ENCODE data around the gene CREM.
"Not testable (repeated sequence)": the region's sequence is repeated elsewhere in the genome, so short reads cannot be mapped to it uniquely, and the experiment has no call there.

CREM gene

DNA sequence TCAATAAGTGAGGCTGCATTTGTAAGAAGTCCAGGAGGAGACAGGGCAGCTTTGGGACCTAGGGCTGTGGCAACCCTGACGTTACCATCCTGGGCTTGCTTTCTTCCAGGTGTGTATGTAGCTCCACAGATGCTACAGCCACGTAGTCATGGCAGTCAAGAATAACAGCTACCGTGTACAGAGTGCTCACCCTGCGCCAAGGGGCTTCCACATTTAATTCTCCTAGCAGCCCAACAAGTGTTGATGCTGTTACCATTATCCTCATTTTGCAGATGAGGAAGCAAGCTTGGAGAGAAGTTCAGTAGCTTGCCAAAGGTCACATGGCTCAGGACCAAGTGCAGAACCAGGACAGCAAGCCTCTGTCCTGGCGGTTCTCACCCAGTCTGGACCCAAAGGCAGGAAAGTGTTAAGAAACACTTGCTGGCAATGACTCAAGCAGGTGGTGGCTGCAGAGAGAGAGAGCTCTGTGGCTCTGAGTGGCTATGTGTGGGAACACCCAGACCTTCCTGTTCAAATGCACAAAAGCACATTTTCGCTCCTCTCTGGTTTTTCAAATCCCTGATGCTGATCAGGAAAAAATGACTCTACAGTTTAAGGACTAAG is 89.8 kb downstream of the CREM start:
- H3K9me3 ChIP-seq (ENCODE audit: insufficient read depth, low read depth, low read length), result no peaks in the 10 kb centered on the region
- no peak overlapping the region for H3K4me2 ChIP-seq (ENCODE audit: low read depth, low read length, poor library complexity, severe bottlenecking)
- no peaks in the 10 kb centered on the region for H3F3A ChIP-seq (ENCODE audit: low read depth)
- H4K20me1 ChIP-seq (ENCODE audit: insufficient read depth, low read length, poor library complexity, severe bottlenecking), result no peaks in the 10 kb centered on the region
- TF ChIP-seq, protein P1, sequence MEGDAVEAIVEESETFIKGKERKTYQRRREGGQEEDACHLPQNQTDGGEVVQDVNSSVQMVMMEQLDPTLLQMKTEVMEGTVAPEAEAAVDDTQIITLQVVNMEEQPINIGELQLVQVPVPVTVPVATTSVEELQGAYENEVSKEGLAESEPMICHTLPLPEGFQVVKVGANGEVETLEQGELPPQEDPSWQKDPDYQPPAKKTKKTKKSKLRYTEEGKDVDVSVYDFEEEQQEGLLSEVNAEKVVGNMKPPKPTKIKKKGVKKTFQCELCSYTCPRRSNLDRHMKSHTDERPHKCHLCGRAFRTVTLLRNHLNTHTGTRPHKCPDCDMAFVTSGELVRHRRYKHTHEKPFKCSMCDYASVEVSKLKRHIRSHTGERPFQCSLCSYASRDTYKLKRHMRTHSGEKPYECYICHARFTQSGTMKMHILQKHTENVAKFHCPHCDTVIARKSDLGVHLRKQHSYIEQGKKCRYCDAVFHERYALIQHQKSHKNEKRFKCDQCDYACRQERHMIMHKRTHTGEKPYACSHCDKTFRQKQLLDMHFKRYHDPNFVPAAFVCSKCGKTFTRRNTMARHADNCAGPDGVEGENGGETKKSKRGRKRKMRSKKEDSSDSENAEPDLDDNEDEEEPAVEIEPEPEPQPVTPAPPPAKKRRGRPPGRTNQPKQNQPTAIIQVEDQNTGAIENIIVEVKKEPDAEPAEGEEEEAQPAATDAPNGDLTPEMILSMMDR (conservative IDR thresholded peaks at IDR 0.05; ENCODE audit: low read length), result no peak
- TF ChIP-seq EZH2phosphoT487 (IDR thresholded peaks at IDR 0.05; ENCODE audit: borderline replicate concordance), result no peak
- H3K4me1 ChIP-seq (ENCODE audit: insufficient read depth, low read length, poor library complexity, severe bottlenecking), result no peaks in the 10 kb centered on the region
- H3K4me3 ChIP-seq (ENCODE audit: low read length, poor library complexity, severe bottlenecking), result no peak overlapping the region
- no peak overlapping the region for H2AFZ ChIP-seq (ENCODE audit: low read length)
- no peaks in the 10 kb centered on the region for H3K27me3 ChIP-seq (ENCODE audit: insufficient read depth, low read length, poor library complexity, severe bottlenecking)
- no peak overlapping the region for H3K9ac ChIP-seq (ENCODE audit: low read depth, low read length, poor library complexity, severe bottlenecking)
- no peaks in the 10 kb centered on the region for H3K79me2 ChIP-seq (ENCODE audit: insufficient read depth, low read length)
- H3K9me2 ChIP-seq (replicated peaks; ENCODE audit: low read depth, low read length), result no peaks in the 10 kb centered on the region
- H3K36me3 ChIP-seq (ENCODE audit: insufficient read depth, low read length), result no peaks in the 10 kb centered on the region

DNA sequence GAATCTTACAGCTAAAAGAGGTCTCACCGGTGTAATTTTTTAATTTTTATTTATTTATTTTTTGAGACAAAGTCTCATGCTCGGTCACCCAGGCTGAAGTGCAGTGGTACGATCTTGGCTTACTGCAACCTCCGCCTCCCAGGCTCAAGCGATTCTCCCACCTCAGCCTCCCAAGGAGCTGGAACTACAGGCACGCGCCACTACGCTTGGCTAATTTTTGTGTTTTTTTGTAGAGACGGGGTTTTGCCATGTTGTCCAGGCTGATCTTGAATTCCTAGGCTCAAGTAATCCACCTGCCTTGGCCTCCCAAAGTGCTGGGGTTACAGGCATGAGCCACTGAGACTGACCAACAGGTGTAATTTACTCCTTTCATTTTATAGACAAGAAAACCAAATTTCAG is 90.3 kb downstream of the CREM start:
- not testable (repeated sequence) for H3K4me3 ChIP-seq (ENCODE audit: low read length, poor library complexity, severe bottlenecking); H3K79me2 ChIP-seq (ENCODE audit: insufficient read depth, low read length); H4K20me1 ChIP-seq (ENCODE audit: insufficient read depth, low read length, poor library complexity, severe bottlenecking); H2AFZ ChIP-seq (ENCODE audit: low read length); H3K4me2 ChIP-seq (ENCODE audit: low read depth, low read length, poor library complexity, severe bottlenecking); H3F3A ChIP-seq (ENCODE audit: low read depth); H3K4me1 ChIP-seq (ENCODE audit: insufficient read depth, low read length, poor library complexity, severe bottlenecking); H3K9me2 ChIP-seq (replicated peaks; ENCODE audit: low read depth, low read length); H3K36me3 ChIP-seq (ENCODE audit: insufficient read depth, low read length); H3K9ac ChIP-seq (ENCODE audit: low read depth, low read length, poor library complexity, severe bottlenecking); H3K9me3 ChIP-seq (ENCODE audit: insufficient read depth, low read depth, low read length); H3K27me3 ChIP-seq (ENCODE audit: insufficient read depth, low read length, poor library complexity, severe bottlenecking)

DNA sequence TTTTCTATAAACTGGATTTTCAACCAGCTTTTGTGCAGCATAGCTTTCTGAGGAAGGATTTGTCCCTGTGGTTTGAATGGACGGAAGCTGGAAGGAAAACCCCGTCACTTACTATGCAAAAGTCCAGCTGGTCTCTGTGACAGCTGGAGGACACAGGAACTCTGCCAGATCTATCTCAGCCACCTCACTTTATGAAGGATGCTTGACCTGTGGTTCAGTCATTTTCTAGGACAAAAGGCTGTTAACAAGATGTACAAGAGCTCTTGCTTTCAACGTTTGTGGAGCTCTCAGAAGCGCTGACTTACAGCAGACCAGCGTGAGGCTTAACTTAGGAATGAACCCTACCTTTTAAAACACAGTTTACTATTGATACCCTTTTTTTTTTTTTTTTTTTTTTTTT is 90.8 kb downstream of the CREM start:
- H3K9ac ChIP-seq (ENCODE audit: low read depth, low read length, poor library complexity, severe bottlenecking), result no peak overlapping the region
- no peaks in the 10 kb centered on the region for H3K9me3 ChIP-seq (ENCODE audit: insufficient read depth, low read depth, low read length)
- no peaks in the 10 kb centered on the region for H3K4me1 ChIP-seq (ENCODE audit: insufficient read depth, low read length, poor library complexity, severe bottlenecking)
- no peaks in the 10 kb centered on the region for H3K27me3 ChIP-seq (ENCODE audit: insufficient read depth, low read length, poor library complexity, severe bottlenecking)
- no peak overlapping the region for H2AFZ ChIP-seq (ENCODE audit: low read length)
- H3K4me2 ChIP-seq (ENCODE audit: low read depth, low read length, poor library complexity, severe bottlenecking), result no peak overlapping the region
- no peaks in the 10 kb centered on the region for H3K79me2 ChIP-seq (ENCODE audit: insufficient read depth, low read length)
- H3K36me3 ChIP-seq (ENCODE audit: insufficient read depth, low read length), result no peaks in the 10 kb centered on the region
- no peaks in the 10 kb centered on the region for H3K9me2 ChIP-seq (replicated peaks; ENCODE audit: low read depth, low read length)
- H3K4me3 ChIP-seq (ENCODE audit: low read length, poor library complexity, severe bottlenecking), result no peak overlapping the region
- no peaks in the 10 kb centered on the region for H4K20me1 ChIP-seq (ENCODE audit: insufficient read depth, low read length, poor library complexity, severe bottlenecking)
- TF ChIP-seq EZH2phosphoT487 (IDR thresholded peaks at IDR 0.05; ENCODE audit: borderline replicate concordance), result no peak
- TF ChIP-seq, protein P1 (conservative IDR thresholded peaks at IDR 0.05; ENCODE audit: low read length), result no peak
- no peaks in the 10 kb centered on the region for H3F3A ChIP-seq (ENCODE audit: low read depth)

DNA sequence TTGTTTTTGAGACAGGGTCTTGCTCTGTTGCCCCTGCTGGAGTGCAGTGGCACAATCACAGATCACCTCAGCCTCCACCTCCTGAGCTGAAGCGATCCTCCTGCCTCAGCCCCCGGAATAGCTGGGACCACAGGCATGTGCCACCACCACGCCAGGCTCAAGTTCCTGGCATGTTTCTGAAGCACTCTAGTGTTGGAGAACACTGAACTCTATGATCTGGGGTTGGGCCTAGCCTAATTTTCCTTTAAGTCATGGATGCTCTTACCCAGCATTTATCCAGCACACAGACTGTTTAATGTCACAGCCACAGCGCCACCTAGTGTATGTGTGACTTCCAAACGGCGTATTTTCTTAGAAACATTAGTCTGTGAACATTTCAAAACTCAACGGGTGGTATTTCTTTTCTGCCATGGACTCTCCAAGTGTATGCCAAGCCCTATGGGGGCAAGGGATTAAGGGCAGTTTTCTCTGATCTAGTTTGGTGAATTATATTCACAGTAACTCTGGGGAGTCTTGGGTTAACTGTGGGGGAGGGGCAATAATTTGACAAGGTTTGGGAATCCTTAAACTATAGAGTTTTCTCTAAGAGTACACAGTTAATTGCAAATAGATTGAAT is 91.8 kb downstream of the CREM start:
- H4K20me1 ChIP-seq (ENCODE audit: insufficient read depth, low read length, poor library complexity, severe bottlenecking), result no peaks in the 10 kb centered on the region

More for the DNA sequence above, 91.8 kb downstream of the CREM start:
- H3K9ac ChIP-seq (ENCODE audit: low read depth, low read length, poor library complexity, severe bottlenecking), result peak overlapping the region; percentile 12
- no peaks in the 10 kb centered on the region for H3K9me3 ChIP-seq (ENCODE audit: insufficient read depth, low read depth, low read length)
- no peaks in the 10 kb centered on the region for H3K79me2 ChIP-seq (ENCODE audit: insufficient read depth, low read length)
- no peaks in the 10 kb centered on the region for H3K9me2 ChIP-seq (replicated peaks; ENCODE audit: low read depth, low read length)
- H3K4me3 ChIP-seq (ENCODE audit: low read length, poor library complexity, severe bottlenecking), result peak overlapping the region; percentile 24
- TF ChIP-seq, protein P1 (conservative IDR thresholded peaks at IDR 0.05; ENCODE audit: low read length), result peak; percentile 89
- TF ChIP-seq EZH2phosphoT487 (IDR thresholded peaks at IDR 0.05; ENCODE audit: borderline replicate concordance), result no peak
- peak overlapping the region; percentile 92 for H2AFZ ChIP-seq (ENCODE audit: low read length)
- no peaks in the 10 kb centered on the region for H3K36me3 ChIP-seq (ENCODE audit: insufficient read depth, low read length)
- no peaks in the 10 kb centered on the region for H3F3A ChIP-seq (ENCODE audit: low read depth)
- no peaks in the 10 kb centered on the region for H3K4me1 ChIP-seq (ENCODE audit: insufficient read depth, low read length, poor library complexity, severe bottlenecking)
- H3K27me3 ChIP-seq (ENCODE audit: insufficient read depth, low read length, poor library complexity, severe bottlenecking), result no peaks in the 10 kb centered on the region
- H3K4me2 ChIP-seq (ENCODE audit: low read depth, low read length, poor library complexity, severe bottlenecking), result peak overlapping the region; percentile 27

Data from Loucy (cell line).